Kidney epithelial cell (primary cell): ENCODE results near the gene PCDHB11. TPM values are rescaled to one million over a fixed set of nuclear protein-coding genes. Genes with fewer than 3 reads are reported as not detected.
"Not testable (repeated sequence)": the region's sequence is repeated elsewhere in the genome, so short reads cannot be mapped to it uniquely, and the experiment has no call there.

Experiments used
- DNase-seq: peaks from one replicate; pipeline ENCODE4 v3.0.0-alpha.2; 2010; ENCODE audit warnings: low read depth
- H3K27me3 ChIP-seq: 2 replicates; pipeline ENCODE4 v1.6.0; 2011; ENCODE audit warnings: low read length; ENCODE audit not compliant: control insufficient read depth, insufficient read depth
- H3K36me3 ChIP-seq: 2 replicates; pipeline ENCODE4 v1.5.1; 2011; ENCODE audit warnings: low read length; ENCODE audit not compliant: control insufficient read depth, insufficient read depth
- H3K4me3 ChIP-seq: 2 replicates; pipeline ENCODE4 v1.5.1; 2011; ENCODE audit warnings: low read depth, mild to moderate bottlenecking, control low read depth, low read length
- total RNA-seq: library from RNA; depleted of rRNA; stranded (reverse); fragments of >200 nt; gene quantifications from 2 replicates; pipeline ENCODE4 v1.2.3, GENCODE V29; 2015
- TF ChIP-seq, protein P1 (sequence below): IDR thresholded peaks from 2 replicates; pipeline ENCODE4 v1.5.1; 2011; ENCODE audit warnings: mild to moderate bottlenecking, moderate library complexity, low read length, control low read depth, inconsistent platforms; ENCODE audit not compliant: insufficient read depth, poor library complexity, severe bottlenecking

Gene PCDHB11
- total RNA-seq, 1 donor from 2014 or later = 3.1 TPM

DNA sequence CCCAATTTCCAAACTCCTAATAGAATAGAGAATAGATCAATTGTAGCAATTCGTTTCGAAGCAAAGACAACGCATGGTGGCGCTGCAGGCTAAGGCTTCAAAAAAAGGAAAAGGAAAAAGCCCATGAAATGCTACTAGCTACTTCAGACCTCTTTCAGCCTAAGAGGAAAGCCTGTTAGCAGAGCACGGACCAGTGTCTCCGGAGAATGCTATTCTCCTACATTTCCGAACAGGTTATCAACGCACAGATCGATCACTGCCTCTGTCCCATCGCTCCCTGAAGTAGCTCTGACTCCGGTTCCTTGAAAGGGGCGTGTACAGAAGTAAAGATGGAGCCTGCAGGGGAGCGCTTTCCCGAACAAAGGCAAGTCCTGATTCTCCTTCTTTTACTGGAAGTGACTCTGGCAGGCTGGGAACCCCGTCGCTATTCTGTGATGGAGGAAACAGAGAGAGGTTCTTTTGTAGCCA lies 45.9 kb downstream of the PCDHB11 start, which contains the start of gene PCDHB15:
PCDHB15 (plus strand) TSS at position 146 of the 468 bp plus-strand sequence; CDS start at position 330, 184 bp downstream.
- TF ChIP-seq, protein P1, sequence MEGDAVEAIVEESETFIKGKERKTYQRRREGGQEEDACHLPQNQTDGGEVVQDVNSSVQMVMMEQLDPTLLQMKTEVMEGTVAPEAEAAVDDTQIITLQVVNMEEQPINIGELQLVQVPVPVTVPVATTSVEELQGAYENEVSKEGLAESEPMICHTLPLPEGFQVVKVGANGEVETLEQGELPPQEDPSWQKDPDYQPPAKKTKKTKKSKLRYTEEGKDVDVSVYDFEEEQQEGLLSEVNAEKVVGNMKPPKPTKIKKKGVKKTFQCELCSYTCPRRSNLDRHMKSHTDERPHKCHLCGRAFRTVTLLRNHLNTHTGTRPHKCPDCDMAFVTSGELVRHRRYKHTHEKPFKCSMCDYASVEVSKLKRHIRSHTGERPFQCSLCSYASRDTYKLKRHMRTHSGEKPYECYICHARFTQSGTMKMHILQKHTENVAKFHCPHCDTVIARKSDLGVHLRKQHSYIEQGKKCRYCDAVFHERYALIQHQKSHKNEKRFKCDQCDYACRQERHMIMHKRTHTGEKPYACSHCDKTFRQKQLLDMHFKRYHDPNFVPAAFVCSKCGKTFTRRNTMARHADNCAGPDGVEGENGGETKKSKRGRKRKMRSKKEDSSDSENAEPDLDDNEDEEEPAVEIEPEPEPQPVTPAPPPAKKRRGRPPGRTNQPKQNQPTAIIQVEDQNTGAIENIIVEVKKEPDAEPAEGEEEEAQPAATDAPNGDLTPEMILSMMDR = no peak
- no peak within 1 kb of the TSS for H3K4me3 ChIP-seq
- H3K36me3 ChIP-seq = no peaks in the 10 kb centered on the region
- no peak for DNase-seq
- H3K27me3 ChIP-seq = peaks cover 3% of the 10 kb centered on the region

DNA sequence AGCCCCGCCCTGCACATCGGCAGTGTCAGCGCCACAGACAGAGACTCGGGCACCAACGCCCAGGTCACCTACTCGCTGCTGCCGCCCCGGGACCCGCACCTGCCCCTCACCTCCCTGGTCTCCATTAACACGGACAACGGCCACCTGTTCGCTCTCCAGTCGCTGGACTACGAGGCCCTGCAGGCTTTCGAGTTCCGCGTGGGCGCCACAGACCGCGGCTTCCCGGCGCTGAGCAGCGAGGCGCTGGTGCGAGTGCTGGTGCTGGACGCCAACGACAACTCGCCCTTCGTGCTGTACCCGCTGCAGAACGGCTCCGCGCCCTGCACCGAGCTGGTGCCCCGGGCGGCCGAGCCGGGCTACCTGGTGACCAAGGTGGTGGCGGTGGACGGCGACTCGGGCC lies 47.5 kb downstream of the PCDHB11 start:
- H3K27me3 ChIP-seq, H3K4me3 ChIP-seq, DNase-seq, H3K36me3 ChIP-seq: not testable (repeated sequence)

DNA sequence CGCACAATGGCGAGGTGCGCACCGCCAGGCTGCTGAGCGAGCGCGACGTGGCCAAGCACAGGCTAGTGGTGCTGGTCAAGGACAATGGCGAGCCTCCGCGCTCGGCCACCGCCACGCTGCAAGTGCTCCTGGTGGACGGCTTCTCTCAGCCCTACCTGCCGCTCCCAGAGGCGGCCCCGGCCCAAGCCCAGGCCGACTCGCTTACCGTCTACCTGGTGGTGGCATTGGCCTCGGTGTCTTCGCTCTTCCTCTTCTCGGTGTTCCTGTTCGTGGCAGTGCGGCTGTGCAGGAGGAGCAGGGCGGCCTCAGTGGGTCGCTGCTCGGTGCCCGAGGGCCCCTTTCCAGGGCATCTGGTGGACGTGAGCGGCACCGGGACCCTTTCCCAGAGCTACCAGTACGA lies 48.0 kb downstream of the PCDHB11 start:
- H3K4me3 ChIP-seq, H3K27me3 ChIP-seq, DNase-seq, H3K36me3 ChIP-seq: not testable (repeated sequence)

DNA sequence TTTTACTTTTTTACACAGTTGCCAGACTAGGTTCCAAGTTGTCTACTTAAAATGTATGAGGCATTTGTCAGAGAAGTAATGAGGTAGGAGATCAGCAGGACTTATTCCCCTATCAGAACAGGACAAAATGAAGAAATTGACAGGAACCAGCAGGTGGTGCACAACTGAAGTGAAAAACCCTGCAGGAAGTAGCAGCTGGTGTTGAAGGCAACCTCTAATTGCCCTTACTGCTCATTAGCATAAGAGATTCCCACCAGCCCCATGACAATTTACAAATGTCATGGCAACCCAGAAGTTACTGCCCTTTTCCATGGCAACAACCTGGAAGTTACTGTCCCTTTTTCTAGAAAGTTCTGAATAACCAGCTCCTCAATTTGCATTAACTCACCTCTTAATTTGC lies 51.1 kb downstream of the PCDHB11 start:
- H3K4me3 ChIP-seq = no peak overlapping the region
- TF ChIP-seq, protein P1 = no peak
- DNase-seq = no peak
- no peaks in the 10 kb centered on the region for H3K36me3 ChIP-seq
- no peaks in the 10 kb centered on the region for H3K27me3 ChIP-seq

Other genes starting within 250 kb of the PCDHB11 start
- gene PCDHAC2, start 233.2 kb upstream of the PCDHB11 start, total RNA-seq = 0.48 and 0.92 TPM in 2 replicates
- under 0.01 TPM in 1 of 2 replicates, not detected in the other for gene PCDHB1, start 148.3 kb upstream of the PCDHB11 start, total RNA-seq
- gene PCDHB2, start 105.0 kb upstream of the PCDHB11 start, total RNA-seq = 5.7 and 5.8 TPM in 2 replicates
- 1.9 and 2.7 TPM in 2 replicates for gene PCDHB3, start 99.2 kb upstream of the PCDHB11 start, total RNA-seq
- gene PCDHB4, start 77.8 kb upstream of the PCDHB11 start, total RNA-seq = 0.42 and 0.48 TPM in 2 replicates
- gene PCDHB5, start 64.4 kb upstream of the PCDHB11 start, total RNA-seq = 3.1 and 6.7 TPM in 2 replicates
- 0.67 and 0.68 TPM in 2 replicates for gene PCDHB6, start 49.6 kb upstream of the PCDHB11 start, total RNA-seq
- gene PCDHB7, start 27.0 kb upstream of the PCDHB11 start, total RNA-seq = 0.96 and 1.5 TPM in 2 replicates
- 0.34 and 0.84 TPM in 2 replicates for gene PCDHB8, start 21.8 kb upstream of the PCDHB11 start, total RNA-seq
- gene PCDHB16, start 17.2 kb upstream of the PCDHB11 start, total RNA-seq = 0.92 and 1.4 TPM in 2 replicates
- gene PCDHB9, start 12.5 kb upstream of the PCDHB11 start, total RNA-seq = 0.71 and 0.82 TPM in 2 replicates
- gene PCDHB10, start 7.3 kb upstream of the PCDHB11 start, total RNA-seq = 1.6 and 3.4 TPM in 2 replicates
- 1.2 and 1.6 TPM in 2 replicates for gene PCDHB12, start 9.1 kb downstream of the PCDHB11 start, total RNA-seq
- 1.9 and 3.1 TPM in 2 replicates for gene PCDHB13, start 14.3 kb downstream of the PCDHB11 start, total RNA-seq
- 1.5 and 2.9 TPM in 2 replicates for gene PCDHB14, start 23.7 kb downstream of the PCDHB11 start, total RNA-seq
- gene PCDHB15, start 45.8 kb downstream of the PCDHB11 start, total RNA-seq = 2.3 and 3.0 TPM in 2 replicates
- gene SLC25A2, start 104.4 kb downstream of the PCDHB11 start, total RNA-seq = not detected in 2 replicates
- gene TAF7, start 121.2 kb downstream of the PCDHB11 start, total RNA-seq = 72.6 and 78.0 TPM in 2 replicates
- gene PCDHGA1, start 130.9 kb downstream of the PCDHB11 start, total RNA-seq = 0.67 and 0.68 TPM in 2 replicates
- 2.8 and 2.9 TPM in 2 replicates for gene PCDHGA2, start 139.1 kb downstream of the PCDHB11 start, total RNA-seq
- 2.4 and 2.6 TPM in 2 replicates for gene PCDHGA3, start 144.2 kb downstream of the PCDHB11 start, total RNA-seq
- gene PCDHGB1, start 150.5 kb downstream of the PCDHB11 start, total RNA-seq = 1.6 and 1.7 TPM in 2 replicates
- 3.5 and 3.6 TPM in 2 replicates for gene PCDHGA4, start 155.4 kb downstream of the PCDHB11 start, total RNA-seq
- 1.2 and 1.9 TPM in 2 replicates for gene PCDHGB2, start 160.4 kb downstream of the PCDHB11 start, total RNA-seq
- gene PCDHGA5, start 164.5 kb downstream of the PCDHB11 start, total RNA-seq = 0.58 and 1.5 TPM in 2 replicates
- 1.3 and 3.6 TPM in 2 replicates for gene PCDHGB3, start 170.6 kb downstream of the PCDHB11 start, total RNA-seq
- 1.7 and 3.1 TPM in 2 replicates for gene PCDHGA6, start 174.3 kb downstream of the PCDHB11 start, total RNA-seq
- 2.2 and 3.1 TPM in 2 replicates for gene PCDHGA7, start 183.1 kb downstream of the PCDHB11 start, total RNA-seq
- gene PCDHGB4, start 188.1 kb downstream of the PCDHB11 start, total RNA-seq = 6.4 and 9.2 TPM in 2 replicates
- gene PCDHGA8, start 193.0 kb downstream of the PCDHB11 start, total RNA-seq = 0.96 and 1.0 TPM in 2 replicates
- gene PCDHGB5, start 198.3 kb downstream of the PCDHB11 start, total RNA-seq = 18.6 and 19.3 TPM in 2 replicates
- 3.6 and 5.2 TPM in 2 replicates for gene PCDHGA9, start 203.2 kb downstream of the PCDHB11 start, total RNA-seq
- 3.4 and 3.6 TPM in 2 replicates for gene PCDHGB6, start 208.4 kb downstream of the PCDHB11 start, total RNA-seq
- 5.5 and 6.0 TPM in 2 replicates for gene PCDHGA10, start 213.4 kb downstream of the PCDHB11 start, total RNA-seq
- 14.0 and 14.1 TPM in 2 replicates for gene PCDHGB7, start 218.1 kb downstream of the PCDHB11 start, total RNA-seq
- 6.7 and 7.4 TPM in 2 replicates for gene PCDHGA11, start 221.4 kb downstream of the PCDHB11 start, total RNA-seq
- gene PCDHGA12, start 230.9 kb downstream of the PCDHB11 start, total RNA-seq = 2.1 and 3.6 TPM in 2 replicates